Activated CD4-positive, alpha-beta T cell treated with anti-CD3 and anti-CD28 coated beads, Interleukin-2, amount 50 U/mL, for 48 hours (primary cell): ENCODE data around the gene SAMD7.

Experiments
- DNase-seq, 2 experiments: peaks; one replicate each; pipeline ENCODE4 v3.0.0-alpha.2; 2020

The SAMD7 gene, protein sequence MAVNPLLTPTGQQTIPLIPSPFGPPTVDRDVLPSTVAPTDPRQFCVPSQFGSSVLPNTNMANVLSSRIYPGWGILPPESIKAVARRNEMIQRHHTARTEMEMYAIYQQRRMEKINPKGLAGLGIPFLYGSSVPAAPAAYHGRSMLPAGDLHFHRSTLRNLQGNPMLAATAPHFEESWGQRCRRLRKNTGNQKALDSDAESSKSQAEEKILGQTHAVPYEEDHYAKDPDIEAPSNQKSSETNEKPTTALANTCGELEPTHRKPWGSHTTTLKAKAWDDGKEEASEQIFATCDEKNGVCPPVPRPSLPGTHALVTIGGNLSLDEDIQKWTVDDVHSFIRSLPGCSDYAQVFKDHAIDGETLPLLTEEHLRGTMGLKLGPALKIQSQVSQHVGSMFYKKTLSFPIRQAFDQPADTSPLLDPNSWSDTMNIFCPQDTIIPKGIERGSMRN

DNA sequence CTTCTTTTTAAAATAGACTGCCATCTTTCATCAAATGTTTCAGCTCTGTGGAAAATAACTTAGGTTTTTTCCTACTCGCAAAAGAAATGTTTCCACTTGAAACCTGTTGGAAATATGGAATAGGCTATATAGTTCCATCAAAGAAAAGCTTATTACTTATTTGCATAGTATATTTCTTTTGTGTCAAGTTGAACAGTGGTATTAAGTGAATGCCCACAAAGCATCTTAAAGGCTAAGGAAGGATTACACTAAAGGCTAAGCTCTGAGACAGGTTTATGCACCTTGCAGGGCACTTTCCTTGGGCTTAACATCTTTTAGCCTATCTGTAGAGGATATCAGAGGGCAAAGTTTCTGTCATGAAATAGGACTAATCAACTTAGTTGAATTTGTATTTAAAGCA, at the start of gene SAMD7:
SAMD7 (plus strand) TSS at position 301 of the 400 bp plus-strand sequence. CDS start 7,927 bp downstream, outside the sequence.
- DNase-seq = no peak

DNA sequence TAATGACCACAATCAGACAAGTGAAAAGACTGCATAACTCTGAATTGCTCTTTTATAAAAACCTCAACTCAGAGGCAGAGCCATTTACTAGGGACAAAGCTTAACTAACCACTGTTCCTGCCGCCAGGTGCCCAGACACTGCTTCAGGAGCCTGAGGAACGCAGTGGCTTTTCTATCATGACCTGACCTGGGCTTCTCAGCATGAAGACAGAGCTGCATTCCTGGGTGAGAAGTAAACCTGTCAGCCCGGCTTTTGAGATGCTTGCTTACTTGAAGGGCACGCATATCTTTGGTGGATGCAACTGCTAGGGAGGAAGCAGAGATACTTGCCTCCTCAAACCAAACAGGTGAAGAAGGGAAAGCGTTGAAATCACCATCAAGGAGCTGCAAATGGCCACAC, 49.5 kb upstream of the SAMD7 start:
- no peak for DNase-seq

DNA sequence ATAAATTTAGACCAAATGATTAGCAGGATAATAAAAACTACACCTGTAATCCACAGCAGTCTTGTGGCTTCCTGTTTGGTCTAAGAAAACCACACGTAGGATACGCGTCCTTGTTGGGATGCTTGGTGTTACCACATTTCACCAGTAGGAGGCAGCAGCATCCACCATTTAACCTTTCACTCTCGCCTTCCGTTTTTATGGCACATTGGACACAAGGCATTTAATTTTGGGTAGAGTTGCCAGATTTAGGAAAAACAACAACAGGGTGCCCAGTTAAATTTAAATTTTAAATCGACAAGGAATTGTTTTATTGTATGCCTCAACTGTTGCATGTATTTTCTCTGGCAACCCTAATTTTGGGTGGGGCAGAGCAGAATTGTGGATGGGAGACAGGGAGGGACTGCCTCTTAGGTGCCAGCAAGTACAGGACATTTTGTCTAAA, 47.9 kb upstream of the SAMD7 start:
- DNase-seq = peak; percentile 72 to 81

DNA sequence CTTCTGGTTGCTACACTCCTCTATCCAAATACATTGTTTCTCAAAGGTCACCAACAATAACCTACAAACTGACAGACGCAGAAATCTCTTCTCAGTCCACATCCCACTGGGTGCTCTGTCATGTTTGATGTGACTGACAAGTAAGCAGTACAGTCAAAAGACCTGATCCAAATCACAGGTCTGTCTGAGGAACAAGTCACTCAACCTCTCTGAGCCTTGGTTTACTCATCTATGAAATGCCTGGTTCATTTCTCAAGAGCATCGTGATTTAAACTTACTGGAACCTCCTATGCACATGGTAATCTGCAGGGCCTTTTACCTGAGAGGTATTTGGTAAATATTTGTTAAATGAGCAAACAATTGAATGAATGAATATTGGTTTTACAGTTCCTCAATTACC, 47.1 kb upstream of the SAMD7 start:
- DNase-seq = no peak

DNA sequence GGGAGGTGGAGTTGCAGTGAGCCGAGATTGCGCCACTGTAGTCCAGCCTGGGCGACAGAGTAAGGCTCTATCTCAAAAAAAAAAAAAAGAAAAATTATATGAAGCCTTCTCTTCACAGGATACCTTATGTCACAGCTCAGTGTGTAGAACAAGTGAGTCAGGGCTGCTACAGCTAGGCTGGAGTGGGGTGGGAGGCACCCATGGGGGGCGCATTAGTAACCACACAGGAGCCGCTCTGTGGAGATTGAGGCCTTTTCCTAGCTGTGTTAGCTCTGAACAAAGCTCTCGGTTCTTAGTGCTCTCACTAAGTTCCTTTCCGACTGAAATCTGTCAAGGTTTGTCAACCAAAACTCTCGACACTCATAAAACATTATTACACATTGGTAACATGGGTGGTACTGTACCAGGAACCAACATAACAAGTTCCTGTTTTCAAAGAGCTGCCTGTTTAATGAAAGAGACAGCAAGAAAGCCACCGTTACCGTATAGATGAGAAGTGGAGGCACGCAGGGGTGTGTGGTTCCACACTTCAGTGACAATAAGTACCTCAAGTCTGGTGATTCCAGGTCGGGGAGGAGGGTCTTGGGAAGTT, 46.1 kb upstream of the SAMD7 start:
- no peak for DNase-seq

DNA sequence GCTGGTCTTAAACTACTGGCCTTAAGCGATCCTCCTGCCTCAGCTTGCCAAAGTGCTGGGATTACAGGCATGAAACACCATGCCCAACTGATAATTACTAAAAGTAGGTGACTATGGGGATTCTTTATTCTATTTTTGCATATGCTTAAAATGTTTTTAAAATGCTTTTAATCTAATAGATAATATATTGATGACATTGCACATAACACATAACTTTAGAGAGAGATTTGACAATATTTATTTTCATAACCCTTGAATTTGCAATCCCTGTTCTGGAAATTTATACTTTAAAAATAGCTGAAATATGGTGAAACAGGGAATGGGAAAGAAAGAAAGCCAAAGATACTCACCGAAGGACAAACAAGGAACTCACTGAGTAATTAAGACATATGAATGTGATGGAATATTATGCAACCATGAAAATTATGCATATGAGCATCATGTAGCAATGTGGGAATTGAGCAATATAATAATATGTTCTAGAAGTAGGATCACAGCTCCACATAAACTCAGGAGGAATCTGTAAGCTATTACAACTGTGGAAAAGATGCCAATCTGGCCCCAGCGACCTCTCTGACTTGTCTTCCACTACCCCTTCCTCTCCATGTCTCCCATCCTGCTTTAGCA, 43.7 kb upstream of the SAMD7 start:
- DNase-seq = no peak

DNA sequence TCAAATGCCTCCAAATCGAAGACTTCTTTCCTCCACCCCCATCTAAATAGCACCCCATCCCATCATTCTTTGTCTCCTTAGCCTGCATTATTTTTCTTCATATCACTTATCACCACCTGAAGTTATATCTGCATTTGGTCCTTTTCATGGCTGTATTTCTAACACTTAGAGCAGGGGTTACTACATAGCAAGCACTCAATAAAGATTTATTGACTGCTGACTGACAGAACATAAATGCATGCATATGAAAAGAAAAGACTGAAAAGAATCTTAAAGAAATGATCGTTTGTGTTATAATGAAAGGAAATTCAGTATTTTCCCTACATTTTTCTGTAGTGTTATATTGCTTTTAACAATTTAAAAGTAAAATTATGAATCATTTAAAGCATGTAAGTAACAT, 43.0 kb upstream of the SAMD7 start:
- no peak for DNase-seq

DNA sequence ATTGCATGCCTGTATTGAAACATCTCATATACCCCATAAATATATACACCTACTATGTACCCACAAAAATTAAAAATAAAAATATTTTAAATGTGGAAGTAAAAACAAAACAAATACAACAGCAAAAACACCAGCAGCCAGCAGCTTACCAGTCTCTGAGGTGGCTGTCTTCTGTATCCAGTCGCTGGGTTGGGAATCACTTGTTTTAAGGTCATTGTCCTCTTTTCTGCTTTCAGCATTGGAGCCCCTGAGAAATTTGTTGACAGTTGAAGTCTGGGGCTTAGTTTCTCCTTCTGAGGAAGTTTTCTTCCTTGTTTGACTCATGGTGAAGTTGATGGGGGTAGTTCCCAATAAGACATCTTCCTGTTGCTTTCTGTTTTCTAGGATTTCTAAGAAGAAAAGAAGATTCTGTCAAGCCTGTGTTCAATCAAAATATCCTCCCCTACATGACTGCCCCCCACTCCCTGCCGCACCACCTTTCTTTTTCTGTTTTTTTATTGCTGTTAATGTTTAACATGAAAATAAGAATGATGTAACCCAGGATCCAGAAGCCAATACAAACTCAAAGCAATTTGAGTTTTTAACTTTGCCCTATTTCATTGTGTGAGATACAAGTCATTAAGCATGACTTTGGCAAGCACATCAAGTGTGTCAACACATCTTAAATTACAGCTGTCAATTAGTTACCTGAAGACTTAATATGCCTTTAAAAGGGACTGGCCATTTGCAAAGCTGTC, 41.7 kb upstream of the SAMD7 start, which contains the start of gene LRRC31:
LRRC31 (minus strand) TSS at position 452 of the 737 bp plus-strand sequence; CDS start at position 324, 128 bp downstream.
- DNase-seq = no peak

DNA sequence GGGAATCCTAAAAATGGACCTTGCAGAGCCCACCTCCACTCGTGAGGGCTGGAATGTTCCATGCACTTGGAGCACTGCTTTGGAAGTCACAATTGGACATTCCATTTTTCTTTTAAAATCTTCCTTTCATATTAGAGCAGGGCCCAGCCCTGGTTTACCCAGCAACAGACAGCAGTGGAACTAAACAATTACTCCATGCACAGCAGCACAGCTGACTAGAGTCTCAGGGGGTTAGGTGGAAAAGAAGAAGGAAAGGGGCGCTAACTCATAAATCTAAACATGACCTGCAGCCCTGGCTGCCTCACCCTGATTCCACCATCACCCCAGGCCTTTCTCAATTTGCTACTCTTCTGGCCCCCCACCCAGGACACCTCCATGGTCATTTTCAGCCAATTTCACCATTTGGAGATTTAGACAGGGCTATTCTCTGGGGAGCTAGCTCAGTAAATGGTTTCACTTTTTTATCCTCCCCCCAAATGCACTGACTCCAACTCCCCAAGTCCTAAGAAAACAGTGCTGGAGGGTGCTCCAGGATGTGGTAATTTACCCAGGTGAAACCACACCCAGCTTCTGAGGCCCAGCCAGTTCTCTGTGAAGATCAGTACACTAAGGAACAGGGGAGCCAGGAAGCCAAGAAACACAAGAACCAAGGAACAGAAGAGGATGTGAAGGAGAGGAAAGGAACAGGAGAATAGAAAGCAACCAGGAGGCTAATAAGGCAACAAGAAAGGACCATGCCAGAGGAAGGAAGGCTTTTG, 40.1 kb upstream of the SAMD7 start:
- no peak for DNase-seq

DNA sequence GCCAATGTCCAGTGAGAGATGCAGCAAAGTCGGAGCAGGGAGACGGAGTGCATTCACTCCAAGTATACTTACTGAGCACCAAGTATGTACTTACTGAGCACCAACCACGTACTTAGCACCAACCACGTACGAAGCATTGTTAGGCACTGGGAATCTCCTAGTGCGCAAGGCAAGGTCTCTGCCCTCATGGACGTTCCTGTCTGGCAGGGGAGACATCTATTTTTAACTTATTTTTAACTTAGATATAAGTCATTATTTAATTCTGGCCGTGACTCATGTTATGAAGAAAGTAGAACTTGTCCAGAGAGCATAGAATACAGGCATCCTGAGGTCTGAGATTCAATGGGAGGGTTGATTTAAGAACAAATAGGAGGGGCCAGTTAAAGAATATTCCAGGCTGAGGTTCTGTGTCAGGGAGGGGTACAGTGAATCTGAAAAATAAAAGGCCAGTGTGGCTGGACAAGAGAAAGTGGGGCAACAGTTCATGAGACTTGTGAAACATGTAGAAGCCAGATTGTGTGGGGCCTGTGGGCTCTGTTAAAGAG, 32.3 kb upstream of the SAMD7 start:
- DNase-seq = no peak

DNA sequence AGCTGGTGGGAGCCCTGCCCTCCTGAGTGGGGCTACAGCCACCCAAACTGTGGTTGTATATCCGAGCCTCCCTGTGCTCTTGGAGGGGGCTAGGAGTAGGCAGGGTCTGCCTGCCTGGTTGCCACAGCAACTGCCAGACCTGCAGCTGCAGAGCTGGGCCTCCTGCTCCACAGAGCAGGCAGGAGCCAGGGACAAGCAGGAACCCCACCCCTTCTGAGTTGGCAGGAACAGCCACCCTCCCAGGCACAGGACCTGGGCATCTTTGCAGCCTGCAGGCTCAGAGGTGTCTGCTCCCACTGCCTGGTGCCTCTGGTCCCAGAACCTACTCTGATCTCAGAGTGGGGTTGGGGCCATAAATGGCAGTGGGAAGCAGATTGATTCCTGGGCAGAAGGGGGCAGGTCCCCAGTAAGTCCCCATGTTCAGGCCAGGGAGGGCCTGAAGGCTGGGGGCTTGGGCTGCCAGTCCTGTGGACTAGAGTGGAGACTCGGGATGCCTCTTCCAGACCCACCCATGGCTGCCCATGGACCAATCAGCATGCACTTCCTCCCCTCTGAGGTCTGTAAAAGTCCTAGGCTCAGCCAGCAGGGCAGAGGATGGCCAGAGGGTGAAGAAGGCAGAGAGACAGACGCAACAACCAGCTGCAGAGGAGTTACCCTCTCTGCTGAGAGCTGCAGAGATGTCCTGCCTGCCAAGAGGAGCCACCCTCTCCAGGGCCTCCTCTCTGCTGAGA, 31.4 kb upstream of the SAMD7 start:
- no peak for DNase-seq

DNA sequence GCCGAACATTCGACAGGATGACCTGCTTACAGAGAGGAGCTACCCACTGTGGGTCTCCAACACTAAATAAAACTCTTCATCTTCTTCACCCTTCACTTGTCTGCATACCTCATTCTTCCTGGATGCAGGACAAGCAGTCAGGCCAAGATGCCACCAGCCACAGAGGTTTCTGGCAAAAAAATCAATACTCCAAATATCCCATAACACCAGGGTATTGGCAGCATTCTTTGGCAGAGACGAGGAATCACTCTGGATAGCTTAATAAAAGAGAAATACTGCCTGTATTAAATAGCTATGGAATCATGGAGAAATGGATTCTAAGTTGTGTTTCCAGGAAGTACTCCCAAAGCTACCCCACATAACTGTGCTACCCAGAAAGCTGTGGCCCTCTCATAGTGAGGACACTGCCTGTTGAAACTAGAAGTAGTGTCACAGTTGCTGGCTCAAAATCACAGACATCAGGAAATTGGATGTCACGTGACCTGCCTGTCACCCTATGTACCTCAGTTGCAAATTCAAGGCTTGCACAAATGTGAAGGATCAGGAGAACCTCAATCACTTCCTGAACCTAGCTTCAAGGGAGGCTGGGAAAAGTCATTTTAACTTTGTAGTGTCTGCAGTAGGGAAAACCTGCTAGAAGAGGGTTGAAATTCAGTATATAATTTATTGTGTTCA, 30.7 kb upstream of the SAMD7 start:
- no peak for DNase-seq

DNA sequence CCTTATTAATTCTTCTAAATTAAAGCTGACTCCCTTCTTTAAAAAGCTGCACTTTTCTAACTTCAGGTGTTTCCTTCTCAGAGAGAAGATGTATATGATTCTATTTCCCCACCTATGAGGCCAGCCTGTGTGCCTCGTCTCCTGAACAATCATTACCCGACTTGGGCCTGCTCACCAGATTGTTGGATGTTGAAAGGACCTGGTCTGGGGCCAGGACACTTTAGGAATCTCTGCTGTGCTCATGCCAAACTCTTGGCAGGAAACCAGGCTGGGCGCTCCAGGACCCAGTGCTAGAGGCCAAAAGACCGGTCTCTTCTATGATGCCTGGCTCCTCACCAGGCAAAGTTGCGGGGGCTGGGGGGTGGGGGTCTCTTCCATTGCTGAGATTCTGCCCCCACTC, 24.7 kb upstream of the SAMD7 start:
- DNase-seq = no peak

DNA sequence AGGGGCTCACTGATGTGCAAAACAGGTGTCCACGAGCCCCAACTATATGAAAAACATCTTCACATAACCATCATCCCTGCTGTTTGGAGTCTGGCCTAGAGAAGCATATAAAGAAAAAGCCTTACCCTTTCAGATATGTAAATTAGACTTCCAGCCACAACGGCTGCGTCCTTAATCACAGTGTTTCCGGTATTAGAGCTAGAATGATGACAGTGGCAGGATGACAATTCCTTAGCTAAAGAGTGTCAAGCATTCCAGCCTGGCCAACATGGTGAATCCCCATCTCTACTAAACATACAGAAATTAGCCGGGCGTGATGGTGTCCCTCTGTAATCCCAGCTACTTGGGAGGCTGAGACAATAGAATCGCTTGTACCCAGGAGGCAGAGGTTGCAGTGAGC, 19.5 kb upstream of the SAMD7 start:
- no peak for DNase-seq

DNA sequence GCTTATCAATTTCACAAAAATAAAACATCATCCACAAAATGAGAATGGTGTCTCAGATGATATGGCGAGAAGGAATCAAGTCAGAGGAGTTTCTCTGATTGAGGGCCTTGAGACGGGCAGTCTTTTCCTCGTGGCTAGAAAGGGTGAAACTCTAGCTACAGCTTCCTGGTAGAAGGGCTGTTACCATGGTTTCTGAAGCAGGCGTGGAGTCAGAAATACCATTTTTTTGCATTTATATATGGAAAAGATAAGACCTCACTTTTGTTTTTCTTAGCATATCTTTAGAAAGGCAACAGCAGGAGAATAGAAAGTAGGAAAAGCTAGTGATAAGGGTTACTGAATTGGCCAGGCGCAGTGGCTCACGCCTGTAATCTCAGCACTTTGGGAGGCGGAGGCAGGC, 17.3 kb upstream of the SAMD7 start:
- DNase-seq = no peak

DNA sequence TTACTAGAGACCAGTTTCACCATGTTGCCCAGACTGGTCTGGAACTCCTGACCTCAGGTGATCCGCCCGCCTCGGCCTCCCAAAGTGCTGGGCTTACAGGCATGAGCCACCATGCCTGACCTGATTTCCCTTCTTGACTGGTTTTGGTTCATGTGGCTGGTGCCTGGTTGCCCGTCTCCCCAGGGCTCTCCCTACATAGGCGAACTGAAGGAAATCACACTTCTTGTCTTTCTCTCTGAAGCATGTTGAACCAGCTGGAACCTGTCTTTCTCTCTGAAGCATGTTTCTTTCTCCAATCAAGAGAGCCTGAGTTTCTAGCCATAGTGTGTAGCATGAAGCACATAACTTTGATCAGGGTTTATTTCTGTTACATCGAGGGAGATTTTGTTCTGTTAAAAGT, 16.3 kb upstream of the SAMD7 start:
- no peak for DNase-seq

DNA sequence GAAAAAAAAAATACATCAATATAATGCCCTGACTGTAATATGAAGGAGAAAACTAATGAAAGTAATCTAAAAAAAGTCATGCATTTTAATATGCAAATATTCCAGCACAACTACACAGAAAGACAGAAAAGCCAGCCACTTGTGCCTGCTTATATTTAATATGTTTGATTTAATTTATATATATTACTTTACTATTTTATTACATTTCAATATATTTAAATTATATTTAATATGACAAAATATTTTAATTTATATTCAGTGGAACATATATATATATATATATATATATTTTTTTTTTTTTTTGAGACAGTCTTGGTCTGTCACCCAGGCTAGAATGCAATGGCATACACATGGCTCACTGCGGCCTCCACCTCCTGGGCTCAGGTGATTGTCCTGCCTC, 14.1 kb upstream of the SAMD7 start:
- DNase-seq = no peak

DNA sequence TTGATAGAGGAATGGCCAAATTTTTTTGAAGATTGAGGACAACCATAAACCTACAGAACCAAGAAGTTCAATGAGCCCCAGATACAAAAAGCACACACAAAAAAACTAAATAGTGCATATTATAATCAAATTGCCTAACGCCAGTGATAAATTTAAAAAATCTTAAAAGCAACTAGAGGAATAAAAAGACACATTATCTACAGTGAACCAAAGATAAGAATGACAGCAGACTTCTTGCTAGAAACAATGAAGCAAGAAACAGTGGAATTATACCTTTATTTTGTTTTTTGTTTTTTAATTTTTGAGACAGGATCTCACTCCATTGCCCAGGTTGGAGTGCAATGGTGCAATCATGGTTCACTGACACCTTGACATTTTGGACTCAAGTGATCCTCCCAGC, 9.9 kb upstream of the SAMD7 start:
- no peak for DNase-seq

DNA sequence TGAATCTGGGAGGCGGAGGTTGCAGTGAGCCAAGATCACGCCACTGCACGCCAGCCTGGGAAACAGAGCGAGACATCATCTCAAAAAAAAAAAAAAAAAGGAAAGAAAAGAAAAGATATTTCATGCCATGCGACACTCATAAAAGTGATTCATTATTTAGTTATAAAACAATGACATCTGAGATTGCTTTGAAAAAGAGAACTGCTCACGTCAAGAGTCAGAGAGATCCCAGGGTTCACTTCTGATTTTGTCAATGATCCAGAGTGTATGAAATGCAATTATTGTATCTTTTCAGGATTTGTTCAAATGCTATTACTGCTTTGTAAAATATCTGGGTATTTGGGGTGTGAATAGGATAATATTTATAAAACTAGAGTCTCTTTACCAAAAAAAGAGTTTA, 6.0 kb upstream of the SAMD7 start:
- no peak for DNase-seq

DNA sequence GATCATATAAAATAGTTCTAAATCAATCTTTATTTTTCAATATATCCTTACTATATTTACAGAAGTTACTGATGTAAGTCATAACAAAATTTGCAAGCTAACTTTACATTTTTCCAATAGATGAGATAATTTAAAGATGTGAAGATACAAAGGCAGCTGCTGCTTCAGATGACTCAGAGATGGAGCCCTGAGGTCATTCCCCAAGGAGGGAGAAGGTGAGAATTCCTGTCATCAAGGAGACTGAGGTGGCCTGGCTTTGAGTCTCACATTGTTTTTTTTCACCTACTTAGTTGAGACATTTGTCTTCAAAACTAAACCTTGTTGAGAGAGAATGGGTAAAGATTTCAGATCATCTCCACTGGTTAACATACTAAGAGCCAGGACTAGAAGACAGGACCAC, 3.9 kb upstream of the SAMD7 start:
- no peak for DNase-seq

DNA sequence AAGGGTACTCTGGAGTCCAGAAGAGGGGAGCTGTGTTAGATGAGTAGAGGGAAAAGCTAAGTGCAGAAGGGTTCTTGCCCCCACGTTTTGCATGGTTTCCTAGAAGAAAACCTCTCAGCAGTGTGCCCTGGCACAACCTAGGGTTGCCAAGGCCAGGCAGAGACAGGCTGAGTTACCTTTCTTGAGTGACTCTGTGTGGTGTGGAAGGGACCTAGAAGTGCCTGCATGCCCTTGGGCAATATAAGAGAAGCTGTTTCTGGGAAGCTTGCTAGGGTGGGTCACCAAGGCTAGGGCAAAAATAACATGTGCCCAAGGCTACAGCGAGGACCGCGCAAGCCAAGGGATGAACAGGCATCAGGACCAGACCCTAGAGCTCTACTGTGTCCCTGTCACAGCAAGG, 3.4 kb upstream of the SAMD7 start:
- no peak for DNase-seq
